ENCODE measurements around the gene NCKAP5. TPM values are rescaled to one million over a fixed set of nuclear protein-coding genes. Genes with fewer than 3 reads are reported as not detected.

NCKAP5 gene
- total RNA-seq, 1 donor from 2014 or later: 2.7 TPM

GRCh38 chr2:132897111-132897510, 671.2 kb downstream of the NCKAP5 start:
- Mint-ChIP-seq H3K27me3 (ENCODE audit: low read depth, unreplicated experiment) (no peaks in the 10 kb centered on the region), H3K9me3 (ENCODE audit: unreplicated experiment) (peaks cover 2% of the 10 kb centered on the region), H3K27ac (ENCODE audit: unreplicated experiment) (no peak overlapping the region), H3K4me3 (ENCODE audit: unreplicated experiment) (no peak overlapping the region), H3K36me3 (ENCODE audit: low read depth, unreplicated experiment) (no peaks in the 10 kb centered on the region), H3K4me1 (ENCODE audit: low read depth, unreplicated experiment) (no peaks in the 10 kb centered on the region)
- FAIRE-seq (no peak), DNase-seq (ENCODE audit: low read depth) (no peak)
- Histone ChIP-seq H4K20me1 (ENCODE audit: insufficient read depth, low read length) (no peaks in the 10 kb centered on the region), H3K4me2 (ENCODE audit: low read length) (no peak overlapping the region), H3K36me3 (ENCODE audit: insufficient read depth, low read length) (no peaks in the 10 kb centered on the region), H3K4me3 (ENCODE audit: insufficient read depth, low read depth, low read length) (no peak overlapping the region), H3K27me3 (ENCODE audit: insufficient read depth, low read length) (no peaks in the 10 kb centered on the region), H3K4me1 (ENCODE audit: insufficient read depth, low read length) (no peaks in the 10 kb centered on the region), H3K79me2 (ENCODE audit: insufficient read depth, low read length) (no peaks in the 10 kb centered on the region), H3K9ac (ENCODE audit: low read length) (no peak overlapping the region), H3K9me3 (ENCODE audit: insufficient read depth, low read depth, low read length) (no peaks in the 10 kb centered on the region), H3K27ac (ENCODE audit: low read depth, low read length) (no peak overlapping the region), H2AFZ (ENCODE audit: low read depth, low read length) (no peak overlapping the region)
- TF ChIP-seq, protein P1, sequence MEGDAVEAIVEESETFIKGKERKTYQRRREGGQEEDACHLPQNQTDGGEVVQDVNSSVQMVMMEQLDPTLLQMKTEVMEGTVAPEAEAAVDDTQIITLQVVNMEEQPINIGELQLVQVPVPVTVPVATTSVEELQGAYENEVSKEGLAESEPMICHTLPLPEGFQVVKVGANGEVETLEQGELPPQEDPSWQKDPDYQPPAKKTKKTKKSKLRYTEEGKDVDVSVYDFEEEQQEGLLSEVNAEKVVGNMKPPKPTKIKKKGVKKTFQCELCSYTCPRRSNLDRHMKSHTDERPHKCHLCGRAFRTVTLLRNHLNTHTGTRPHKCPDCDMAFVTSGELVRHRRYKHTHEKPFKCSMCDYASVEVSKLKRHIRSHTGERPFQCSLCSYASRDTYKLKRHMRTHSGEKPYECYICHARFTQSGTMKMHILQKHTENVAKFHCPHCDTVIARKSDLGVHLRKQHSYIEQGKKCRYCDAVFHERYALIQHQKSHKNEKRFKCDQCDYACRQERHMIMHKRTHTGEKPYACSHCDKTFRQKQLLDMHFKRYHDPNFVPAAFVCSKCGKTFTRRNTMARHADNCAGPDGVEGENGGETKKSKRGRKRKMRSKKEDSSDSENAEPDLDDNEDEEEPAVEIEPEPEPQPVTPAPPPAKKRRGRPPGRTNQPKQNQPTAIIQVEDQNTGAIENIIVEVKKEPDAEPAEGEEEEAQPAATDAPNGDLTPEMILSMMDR (IDR thresholded peaks at IDR 0.05; ENCODE audit: insufficient read depth, low read depth, low read length): no peak
- no peak for TF ChIP-seq EZH2 (IDR thresholded peaks at IDR 0.05; ENCODE audit: insufficient read depth, low read length)

GRCh38 chr2:132896073-132896472, 672.2 kb downstream of the NCKAP5 start:
- H3K4me3 ChIP-seq (ENCODE audit: insufficient read depth, low read depth, low read length): no peak overlapping the region
- no peak overlapping the region for H3K4me3 Mint-ChIP-seq (ENCODE audit: unreplicated experiment)
- H3K9ac ChIP-seq (ENCODE audit: low read length): no peak overlapping the region
- no peaks in the 10 kb centered on the region for H3K36me3 ChIP-seq (ENCODE audit: insufficient read depth, low read length)
- no peak overlapping the region for H3K27ac ChIP-seq (ENCODE audit: low read depth, low read length)
- H3K4me1 Mint-ChIP-seq (ENCODE audit: low read depth, unreplicated experiment): no peaks in the 10 kb centered on the region
- no peak overlapping the region for H3K27ac Mint-ChIP-seq (ENCODE audit: unreplicated experiment)
- TF ChIP-seq, protein P1 (IDR thresholded peaks at IDR 0.05; ENCODE audit: insufficient read depth, low read depth, low read length): no peak
- TF ChIP-seq EZH2 (IDR thresholded peaks at IDR 0.05; ENCODE audit: insufficient read depth, low read length): no peak
- H3K9me3 ChIP-seq (ENCODE audit: insufficient read depth, low read depth, low read length): no peaks in the 10 kb centered on the region
- no peaks in the 10 kb centered on the region for H4K20me1 ChIP-seq (ENCODE audit: insufficient read depth, low read length)
- H3K79me2 ChIP-seq (ENCODE audit: insufficient read depth, low read length): no peaks in the 10 kb centered on the region
- H3K4me1 ChIP-seq (ENCODE audit: insufficient read depth, low read length): no peaks in the 10 kb centered on the region
- H3K9me3 Mint-ChIP-seq (ENCODE audit: unreplicated experiment): peaks cover 2% of the 10 kb centered on the region
- H3K36me3 Mint-ChIP-seq (ENCODE audit: low read depth, unreplicated experiment): no peaks in the 10 kb centered on the region
- no peak overlapping the region for H2AFZ ChIP-seq (ENCODE audit: low read depth, low read length)
- FAIRE-seq: no peak
- DNase-seq (ENCODE audit: low read depth): no peak
- H3K27me3 ChIP-seq (ENCODE audit: insufficient read depth, low read length): no peaks in the 10 kb centered on the region
- H3K4me2 ChIP-seq (ENCODE audit: low read length): no peak overlapping the region
- no peaks in the 10 kb centered on the region for H3K27me3 Mint-ChIP-seq (ENCODE audit: low read depth, unreplicated experiment)

GRCh38 chr2:132891498-132891897, 676.8 kb downstream of the NCKAP5 start:
- H3K27ac Mint-ChIP-seq (ENCODE audit: unreplicated experiment): no peak overlapping the region
- no peaks in the 10 kb centered on the region for H3K9me3 Mint-ChIP-seq (ENCODE audit: unreplicated experiment)
- H2AFZ ChIP-seq (ENCODE audit: low read depth, low read length): no peak overlapping the region
- H3K27me3 Mint-ChIP-seq (ENCODE audit: low read depth, unreplicated experiment): no peaks in the 10 kb centered on the region
- H4K20me1 ChIP-seq (ENCODE audit: insufficient read depth, low read length): no peaks in the 10 kb centered on the region
- TF ChIP-seq, protein P1 (IDR thresholded peaks at IDR 0.05; ENCODE audit: insufficient read depth, low read depth, low read length): no peak
- no peak for TF ChIP-seq EZH2 (IDR thresholded peaks at IDR 0.05; ENCODE audit: insufficient read depth, low read length)
- no peaks in the 10 kb centered on the region for H3K27me3 ChIP-seq (ENCODE audit: insufficient read depth, low read length)
- no peak overlapping the region for H3K4me2 ChIP-seq (ENCODE audit: low read length)
- H3K36me3 Mint-ChIP-seq (ENCODE audit: low read depth, unreplicated experiment): no peaks in the 10 kb centered on the region
- no peak overlapping the region for H3K9ac ChIP-seq (ENCODE audit: low read length)
- H3K79me2 ChIP-seq (ENCODE audit: insufficient read depth, low read length): no peaks in the 10 kb centered on the region
- no peak overlapping the region for H3K4me3 Mint-ChIP-seq (ENCODE audit: unreplicated experiment)
- no peaks in the 10 kb centered on the region for H3K36me3 ChIP-seq (ENCODE audit: insufficient read depth, low read length)
- no peaks in the 10 kb centered on the region for H3K9me3 ChIP-seq (ENCODE audit: insufficient read depth, low read depth, low read length)
- DNase-seq (ENCODE audit: low read depth) (no peak), FAIRE-seq (no peak)
- no peak overlapping the region for H3K4me3 ChIP-seq (ENCODE audit: insufficient read depth, low read depth, low read length)
- no peak overlapping the region for H3K27ac ChIP-seq (ENCODE audit: low read depth, low read length)
- H3K4me1 Mint-ChIP-seq (ENCODE audit: low read depth, unreplicated experiment): no peaks in the 10 kb centered on the region
- no peaks in the 10 kb centered on the region for H3K4me1 ChIP-seq (ENCODE audit: insufficient read depth, low read length)
